Mammary epithelial cell (primary cell): ENCODE results near the gene H2BK1.

ENCODE experiments used
- EZH2 ChIP-seq: IDR thresholded peaks from 2 replicates; pipeline ENCODE4 v1.6.1; 2012; ENCODE audit warnings: low read length, inconsistent platforms, borderline replicate concordance
- TF ChIP-seq, protein P1 (sequence below), 2 donors: IDR thresholded peaks in 1 of 2; conservative IDR thresholded peaks in 1 of 2; 2 replicates each; pipeline ENCODE4 v1.5.1; 2011 to 2012; ENCODE audit warnings: inconsistent platforms in 2 of 2, low read length in 2 of 2, mild to moderate bottlenecking in 2 of 2, control low read depth in 1 of 2, low read depth in 1 of 2; ENCODE audit not compliant: insufficient read depth in 1 of 2; ENCODE audit errors: extremely low read depth in 1 of 2

DNA sequence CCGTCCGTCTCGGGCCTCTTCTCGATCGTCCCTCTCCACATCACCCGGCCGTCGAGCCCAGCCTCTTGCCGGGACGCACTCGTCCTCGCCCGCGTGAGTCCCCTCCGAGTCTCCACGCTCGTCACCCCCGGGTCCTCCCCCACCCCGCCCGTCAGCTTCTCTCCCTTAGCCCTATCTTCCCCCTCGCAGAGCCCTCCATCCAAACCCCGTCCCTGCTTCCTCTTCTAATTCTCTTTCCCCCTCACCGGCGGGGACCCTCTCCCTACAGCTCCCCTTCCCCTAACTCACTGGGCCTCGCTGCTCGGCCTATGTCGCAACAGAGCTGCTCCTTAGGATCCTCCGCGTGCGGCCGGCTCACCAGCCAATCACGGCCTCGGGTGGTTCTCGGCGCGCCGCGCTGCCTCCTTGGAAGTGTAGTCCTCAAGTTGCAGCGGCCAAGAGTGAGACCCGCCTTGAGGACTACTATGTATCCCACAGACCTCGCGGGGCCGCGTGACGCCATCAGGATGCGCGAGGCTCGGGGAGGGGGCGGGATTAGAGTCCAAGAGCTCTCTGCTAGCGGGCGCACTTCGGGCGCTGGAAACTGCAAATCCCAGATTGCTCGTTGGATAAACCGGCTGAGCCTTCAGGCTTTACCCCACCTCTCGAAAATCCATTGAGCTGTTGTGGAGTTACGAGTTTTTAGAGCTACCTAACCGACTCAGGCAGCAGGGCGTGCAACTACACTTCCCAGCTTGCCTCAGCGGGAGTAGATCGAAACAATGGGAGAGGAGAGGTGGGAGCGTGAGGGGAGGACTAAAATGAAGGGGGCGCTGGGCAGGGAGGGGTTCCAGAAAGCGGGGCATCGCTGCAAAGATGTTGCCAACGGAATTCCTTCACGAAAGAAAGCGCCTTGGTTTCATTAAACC lies 16.8 kb upstream of the H2BK1 start, which contains the start of gene ABCF2:
- TF ChIP-seq, protein P1, sequence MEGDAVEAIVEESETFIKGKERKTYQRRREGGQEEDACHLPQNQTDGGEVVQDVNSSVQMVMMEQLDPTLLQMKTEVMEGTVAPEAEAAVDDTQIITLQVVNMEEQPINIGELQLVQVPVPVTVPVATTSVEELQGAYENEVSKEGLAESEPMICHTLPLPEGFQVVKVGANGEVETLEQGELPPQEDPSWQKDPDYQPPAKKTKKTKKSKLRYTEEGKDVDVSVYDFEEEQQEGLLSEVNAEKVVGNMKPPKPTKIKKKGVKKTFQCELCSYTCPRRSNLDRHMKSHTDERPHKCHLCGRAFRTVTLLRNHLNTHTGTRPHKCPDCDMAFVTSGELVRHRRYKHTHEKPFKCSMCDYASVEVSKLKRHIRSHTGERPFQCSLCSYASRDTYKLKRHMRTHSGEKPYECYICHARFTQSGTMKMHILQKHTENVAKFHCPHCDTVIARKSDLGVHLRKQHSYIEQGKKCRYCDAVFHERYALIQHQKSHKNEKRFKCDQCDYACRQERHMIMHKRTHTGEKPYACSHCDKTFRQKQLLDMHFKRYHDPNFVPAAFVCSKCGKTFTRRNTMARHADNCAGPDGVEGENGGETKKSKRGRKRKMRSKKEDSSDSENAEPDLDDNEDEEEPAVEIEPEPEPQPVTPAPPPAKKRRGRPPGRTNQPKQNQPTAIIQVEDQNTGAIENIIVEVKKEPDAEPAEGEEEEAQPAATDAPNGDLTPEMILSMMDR (conservative IDR thresholded peaks at IDR 0.05 in 1 of 2, IDR thresholded peaks at IDR 0.05 in 1 of 2; ENCODE audit: extremely low read depth in 1 of 2, insufficient read depth in 1 of 2, low read depth in 1 of 2, low read length in 2 of 2): no peak
- no peak for TF ChIP-seq EZH2
